ENCODE data around the gene PMIS2. TPM values are rescaled to one million over a fixed set of nuclear protein-coding genes. Genes with fewer than 3 reads are reported as not detected.

PMIS2 gene
- total RNA-seq, 1 donor: not detected

DNA sequence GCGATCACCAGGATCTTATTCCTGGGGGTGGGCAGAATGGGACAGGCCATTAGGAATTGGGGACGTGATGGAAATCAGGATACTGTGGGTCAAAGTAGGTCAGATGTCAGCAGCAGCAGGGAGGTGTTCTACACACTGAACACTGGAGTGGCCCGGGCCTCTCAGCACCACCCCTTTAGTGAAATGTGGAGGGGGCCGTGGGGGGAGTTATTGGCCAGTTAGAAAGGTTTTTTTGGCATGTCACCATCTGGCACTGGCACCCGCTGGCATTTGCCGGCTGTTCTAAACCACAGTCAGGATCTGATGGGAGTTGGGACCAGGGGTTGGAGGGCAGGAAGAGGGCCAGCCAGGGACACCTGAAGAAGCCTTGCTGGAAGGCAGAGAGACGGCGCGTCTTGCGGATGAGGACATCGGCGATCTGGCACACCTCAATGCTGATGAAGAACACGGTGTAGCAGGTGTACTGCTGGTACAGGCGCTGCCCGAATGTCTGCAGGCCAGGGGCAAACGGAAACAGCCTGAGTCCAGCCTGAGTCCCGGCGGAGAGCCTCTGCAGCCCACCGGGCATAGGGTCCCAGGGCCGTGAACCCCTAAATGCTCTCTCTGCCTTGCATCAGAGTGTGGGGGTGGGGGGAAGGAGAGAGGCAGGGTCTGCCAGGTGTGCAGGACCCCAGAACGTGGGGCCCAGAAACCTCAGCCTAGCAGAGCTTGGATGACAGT lies 34.7 kb upstream of the PMIS2 start:
- DNase-seq (ENCODE audit: low read depth): no peak
- TF ChIP-seq, protein P1, sequence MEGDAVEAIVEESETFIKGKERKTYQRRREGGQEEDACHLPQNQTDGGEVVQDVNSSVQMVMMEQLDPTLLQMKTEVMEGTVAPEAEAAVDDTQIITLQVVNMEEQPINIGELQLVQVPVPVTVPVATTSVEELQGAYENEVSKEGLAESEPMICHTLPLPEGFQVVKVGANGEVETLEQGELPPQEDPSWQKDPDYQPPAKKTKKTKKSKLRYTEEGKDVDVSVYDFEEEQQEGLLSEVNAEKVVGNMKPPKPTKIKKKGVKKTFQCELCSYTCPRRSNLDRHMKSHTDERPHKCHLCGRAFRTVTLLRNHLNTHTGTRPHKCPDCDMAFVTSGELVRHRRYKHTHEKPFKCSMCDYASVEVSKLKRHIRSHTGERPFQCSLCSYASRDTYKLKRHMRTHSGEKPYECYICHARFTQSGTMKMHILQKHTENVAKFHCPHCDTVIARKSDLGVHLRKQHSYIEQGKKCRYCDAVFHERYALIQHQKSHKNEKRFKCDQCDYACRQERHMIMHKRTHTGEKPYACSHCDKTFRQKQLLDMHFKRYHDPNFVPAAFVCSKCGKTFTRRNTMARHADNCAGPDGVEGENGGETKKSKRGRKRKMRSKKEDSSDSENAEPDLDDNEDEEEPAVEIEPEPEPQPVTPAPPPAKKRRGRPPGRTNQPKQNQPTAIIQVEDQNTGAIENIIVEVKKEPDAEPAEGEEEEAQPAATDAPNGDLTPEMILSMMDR (IDR thresholded peaks at IDR 0.05; ENCODE audit: insufficient read depth, low read depth, low read length): no peak
- H3K4me3 ChIP-seq (ENCODE audit: low read depth, low read length): no peak overlapping the region

DNA sequence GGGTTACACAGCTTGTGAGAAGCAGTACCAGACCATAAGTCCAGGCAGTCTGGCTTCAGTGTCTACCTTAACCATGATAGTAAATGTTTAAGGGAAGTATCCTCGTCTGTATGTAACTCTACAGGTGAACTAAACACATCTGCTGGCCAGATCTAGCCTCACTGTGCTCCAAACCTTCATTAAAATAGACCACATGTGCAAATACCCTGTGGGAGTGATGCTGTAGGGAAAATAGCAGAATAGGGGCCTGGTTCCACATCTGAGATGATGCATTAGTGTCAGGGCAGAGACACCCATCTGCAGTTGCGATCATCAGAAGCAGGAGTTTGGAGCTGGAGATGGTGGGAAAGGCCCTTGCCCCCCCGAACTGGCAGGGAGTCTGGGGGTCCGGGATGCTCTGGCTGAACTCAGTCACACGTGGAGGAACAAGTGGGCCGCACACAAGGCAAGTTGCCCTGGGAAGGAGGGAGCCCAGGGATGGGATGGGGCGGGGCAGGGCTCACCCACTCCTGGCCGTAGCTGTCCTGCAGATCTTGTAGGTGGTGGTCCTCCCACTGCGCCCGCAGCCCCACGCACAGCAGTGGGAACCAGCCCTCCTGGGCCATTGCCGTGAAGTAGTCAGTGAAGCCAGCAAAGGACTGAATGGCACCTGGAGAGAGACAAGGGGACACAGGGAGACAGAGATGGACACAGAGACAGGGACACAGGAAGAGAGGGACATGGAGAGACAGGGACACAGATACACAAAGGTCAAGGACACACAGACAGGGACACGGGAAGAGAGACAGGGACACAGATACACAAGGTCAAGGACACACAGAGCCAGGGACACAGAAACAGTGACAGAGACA lies 33.2 kb upstream of the PMIS2 start:
- TF ChIP-seq, protein P1 (IDR thresholded peaks at IDR 0.05; ENCODE audit: insufficient read depth, low read depth, low read length): no peak
- no peak for DNase-seq (ENCODE audit: low read depth)
- H3K4me3 ChIP-seq (ENCODE audit: low read depth, low read length): no peak overlapping the region

DNA sequence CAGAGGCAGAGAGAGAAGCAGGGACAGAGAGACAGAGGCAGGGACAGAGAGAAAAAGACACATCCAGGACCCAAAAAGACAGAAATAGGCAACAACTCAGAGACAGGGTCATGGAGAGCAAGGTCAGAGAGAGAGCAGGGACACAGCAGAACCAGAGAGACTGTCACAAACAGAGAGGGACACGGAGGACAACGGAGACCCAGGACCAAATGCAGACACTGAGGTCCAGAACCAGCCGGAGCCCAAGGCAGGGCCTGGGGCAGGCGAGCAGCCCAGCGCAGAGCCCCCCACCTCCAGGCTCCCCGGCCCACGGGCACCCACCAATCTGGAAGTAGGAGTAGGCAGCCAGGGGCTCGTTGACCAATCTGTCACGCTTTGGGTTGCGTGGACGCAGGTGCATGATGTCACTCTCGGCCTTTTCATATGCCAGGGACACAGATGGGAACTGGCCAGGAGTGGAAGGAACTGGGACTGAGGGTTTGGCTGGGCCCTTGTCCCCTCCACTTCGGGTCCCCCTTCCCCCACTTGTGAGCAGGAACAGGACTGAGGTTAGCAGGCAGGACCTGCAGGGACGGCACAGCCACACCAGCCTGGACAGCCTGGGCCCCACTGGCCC lies 32.5 kb upstream of the PMIS2 start:
- TF ChIP-seq, protein P1 (IDR thresholded peaks at IDR 0.05; ENCODE audit: insufficient read depth, low read depth, low read length): no peak
- no peak for DNase-seq (ENCODE audit: low read depth)

DNA sequence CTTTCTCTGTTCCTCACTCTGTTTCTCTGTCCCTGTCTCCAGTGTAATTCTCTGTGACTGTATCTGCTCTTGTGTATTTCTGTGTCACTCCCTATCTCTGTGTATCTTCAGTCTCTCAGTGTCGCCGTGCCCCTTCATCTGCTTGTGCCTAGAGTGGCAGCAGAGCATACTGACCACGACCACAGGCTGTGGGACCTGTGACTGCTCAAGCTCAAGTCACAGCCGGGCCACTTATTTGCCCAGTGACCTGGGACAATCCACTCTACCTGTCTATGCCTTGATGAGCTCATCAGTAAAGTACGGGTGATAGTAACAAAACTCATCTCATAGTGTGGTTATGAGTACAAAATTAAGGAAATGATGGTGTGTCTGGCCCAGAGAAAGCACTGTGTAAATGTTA lies 31.9 kb upstream of the PMIS2 start:
- TF ChIP-seq, protein P1 (IDR thresholded peaks at IDR 0.05; ENCODE audit: insufficient read depth, low read depth, low read length): no peak
- H3K4me3 ChIP-seq (ENCODE audit: low read depth, low read length): no peak overlapping the region
- no peak for DNase-seq (ENCODE audit: low read depth)

More for the DNA sequence above, 32.5 kb upstream of the PMIS2 start:
- no peak overlapping the region for H3K4me3 ChIP-seq (ENCODE audit: low read depth, low read length)

DNA sequence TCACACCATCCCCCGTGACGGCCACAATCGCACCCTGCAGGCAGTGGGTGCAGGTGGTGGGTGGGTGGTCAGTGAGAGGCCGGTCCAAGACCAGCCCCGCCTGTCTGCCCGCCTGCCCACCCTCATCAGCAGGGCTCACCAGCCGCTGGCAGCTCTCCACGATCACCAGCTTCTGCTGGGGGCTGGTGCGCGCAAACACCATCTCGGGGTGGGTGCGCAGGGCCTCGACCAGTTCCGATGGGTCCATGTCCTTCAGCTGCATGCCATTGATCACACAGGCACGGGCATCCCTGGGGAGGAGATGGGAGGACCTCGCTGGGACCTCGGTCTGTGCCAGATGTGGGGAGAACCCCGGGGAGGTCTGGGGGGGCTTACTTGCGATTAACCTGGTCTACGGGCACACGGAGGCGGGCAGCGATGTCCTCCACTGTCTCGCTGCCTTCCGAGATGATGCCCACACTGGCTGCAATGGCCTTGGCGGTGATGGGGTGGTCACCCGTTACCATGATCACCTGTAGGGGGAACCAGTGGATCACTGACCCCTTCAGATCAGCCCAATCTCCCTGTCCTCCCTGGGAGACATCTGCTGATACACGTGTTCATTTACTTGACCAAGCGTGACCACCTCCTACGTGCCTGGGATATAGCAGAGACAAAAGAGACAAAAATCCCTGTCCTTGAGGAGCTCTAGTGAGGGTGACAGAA lies 30.5 kb upstream of the PMIS2 start:
- peak; percentile 27 for DNase-seq (ENCODE audit: low read depth)
- H3K4me3 ChIP-seq (ENCODE audit: low read depth, low read length): no peak overlapping the region
- TF ChIP-seq, protein P1 (IDR thresholded peaks at IDR 0.05; ENCODE audit: insufficient read depth, low read depth, low read length): peak; percentile 15

DNA sequence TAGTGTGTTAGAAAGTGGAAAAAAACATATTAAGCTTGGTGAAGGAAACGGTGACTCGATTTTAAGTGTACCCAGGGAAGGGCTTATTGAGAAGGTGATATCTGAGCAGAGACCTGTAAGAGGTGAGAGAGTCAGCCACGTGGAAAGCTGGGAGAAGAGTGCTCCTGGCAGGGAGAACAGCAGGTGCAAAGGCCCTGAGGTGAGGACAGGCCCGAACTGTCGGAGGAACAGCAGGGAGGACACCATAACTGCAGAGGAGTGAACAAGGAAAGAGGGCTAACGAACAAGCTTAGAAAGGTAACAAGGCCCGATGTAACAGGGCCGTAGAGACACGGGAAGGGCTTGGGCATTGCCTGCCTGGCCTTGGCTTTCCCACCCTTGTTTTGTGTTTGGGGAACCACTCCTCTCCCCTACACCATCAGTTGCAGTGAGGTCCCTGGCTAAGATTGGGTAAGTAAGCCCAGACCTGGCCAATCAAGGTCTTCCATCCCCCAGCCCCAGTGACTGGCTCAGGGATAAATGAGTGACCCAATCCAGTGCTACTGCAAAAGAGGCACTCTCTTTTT lies 29.9 kb upstream of the PMIS2 start:
- no peak overlapping the region for H3K4me3 ChIP-seq (ENCODE audit: low read depth, low read length)
- no peak for DNase-seq (ENCODE audit: low read depth)
- TF ChIP-seq, protein P1 (IDR thresholded peaks at IDR 0.05; ENCODE audit: insufficient read depth, low read depth, low read length): no peak

Measured in fibroblast of villous mesenchyme (primary cell).